Neural progenitor cell (in vitro differentiated cells): Measurements from ENCODE around the gene SATB1.

ENCODE experiments used
- EZH2 ChIP-seq: fragments of 200-600 bp; sonication (generic); IDR thresholded peaks from 2 replicates; pipeline ENCODE4 v1.6.1; 2017; ENCODE audit warnings: antibody characterized with exemption, mild to moderate bottlenecking, moderate library complexity
- TF ChIP-seq, protein P1 (sequence below): fragments of 200-600 bp; sonication (generic); IDR thresholded peaks from 2 replicates; pipeline ENCODE4 v1.5.1; 2017; ENCODE audit warnings: antibody characterized with exemption, mild to moderate bottlenecking

DNA sequence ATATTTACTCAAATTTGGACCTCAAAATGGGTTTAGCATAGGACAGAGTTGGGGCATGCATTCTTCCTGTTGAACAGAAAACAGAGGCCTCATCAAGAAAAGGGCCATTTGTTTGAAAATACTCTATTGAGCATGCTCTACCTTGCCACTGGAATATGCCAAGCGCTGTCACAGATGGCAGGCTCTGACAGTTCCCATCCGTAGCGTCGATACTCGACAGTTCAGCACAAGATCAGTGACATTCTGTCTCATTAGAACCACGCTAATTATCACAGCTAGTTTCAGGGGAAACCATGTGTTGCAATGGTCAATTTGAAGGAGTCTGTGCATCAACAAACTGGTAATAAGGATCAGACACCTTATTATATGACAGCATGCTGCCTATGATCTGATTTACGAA, 54.5 kb downstream of the SATB1 start:
- TF ChIP-seq, protein P1, sequence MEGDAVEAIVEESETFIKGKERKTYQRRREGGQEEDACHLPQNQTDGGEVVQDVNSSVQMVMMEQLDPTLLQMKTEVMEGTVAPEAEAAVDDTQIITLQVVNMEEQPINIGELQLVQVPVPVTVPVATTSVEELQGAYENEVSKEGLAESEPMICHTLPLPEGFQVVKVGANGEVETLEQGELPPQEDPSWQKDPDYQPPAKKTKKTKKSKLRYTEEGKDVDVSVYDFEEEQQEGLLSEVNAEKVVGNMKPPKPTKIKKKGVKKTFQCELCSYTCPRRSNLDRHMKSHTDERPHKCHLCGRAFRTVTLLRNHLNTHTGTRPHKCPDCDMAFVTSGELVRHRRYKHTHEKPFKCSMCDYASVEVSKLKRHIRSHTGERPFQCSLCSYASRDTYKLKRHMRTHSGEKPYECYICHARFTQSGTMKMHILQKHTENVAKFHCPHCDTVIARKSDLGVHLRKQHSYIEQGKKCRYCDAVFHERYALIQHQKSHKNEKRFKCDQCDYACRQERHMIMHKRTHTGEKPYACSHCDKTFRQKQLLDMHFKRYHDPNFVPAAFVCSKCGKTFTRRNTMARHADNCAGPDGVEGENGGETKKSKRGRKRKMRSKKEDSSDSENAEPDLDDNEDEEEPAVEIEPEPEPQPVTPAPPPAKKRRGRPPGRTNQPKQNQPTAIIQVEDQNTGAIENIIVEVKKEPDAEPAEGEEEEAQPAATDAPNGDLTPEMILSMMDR, result no peak
- TF ChIP-seq EZH2, result no peak
